Karpas-422 (cell line): ENCODE measurements around the gene IL1A. TPM values are rescaled to one million over a fixed set of nuclear protein-coding genes. Genes with fewer than 3 reads are reported as not detected.

ENCODE experiments used
- DNase-seq: peaks from one replicate; pipeline ENCODE4 v3.0.0-alpha.2; 2015
- H2AFZ ChIP-seq: fragments of 200-600 bp; sonication (generic); 2 replicates; pipeline ENCODE4 v1.6.1; 2014; ENCODE audit warnings: antibody characterized with exemption, low read length, mixed read lengths
- H3K27ac ChIP-seq: fragments of 200-600 bp; sonication (generic); 2 replicates; pipeline ENCODE4 v1.5.1; 2014; ENCODE audit warnings: mild to moderate bottlenecking, low read length, moderate library complexity
- H3K27me3 ChIP-seq: fragments of 200-600 bp; sonication (generic); 2 replicates; pipeline ENCODE4 v1.6.1; 2014; ENCODE audit warnings: low read length, mixed read lengths
- H3K36me3 ChIP-seq: fragments of 200-600 bp; sonication (generic); 2 replicates; pipeline ENCODE4 v1.6.1; 2014; ENCODE audit warnings: low read length, mixed read lengths; ENCODE audit not compliant: insufficient read depth
- H3K4me1 ChIP-seq: fragments of 200-600 bp; sonication (generic); 2 replicates; pipeline ENCODE4 v1.6.1; 2014; ENCODE audit warnings: mild to moderate bottlenecking, low read length, mixed read lengths
- H3K4me2 ChIP-seq: fragments of 200-600 bp; sonication (generic); 2 replicates; pipeline ENCODE4 v1.6.1; 2014; ENCODE audit warnings: low read length, low read depth, mild to moderate bottlenecking; ENCODE audit not compliant: poor library complexity, severe bottlenecking
- H3K4me3 ChIP-seq: fragments of 200-600 bp; sonication (generic); 2 replicates; pipeline ENCODE4 v1.5.1; 2014; ENCODE audit warnings: mild to moderate bottlenecking, antibody characterized with exemption, low read length, mixed read lengths
- H3K79me2 ChIP-seq: fragments of 200-600 bp; sonication (generic); 2 replicates; pipeline ENCODE4 v1.6.1; 2014; ENCODE audit warnings: mild to moderate bottlenecking, low read length, mixed read lengths
- H3K9ac ChIP-seq: fragments of 200-600 bp; sonication (generic); 2 replicates; pipeline ENCODE4 v1.6.0; 2014; ENCODE audit warnings: low read length
- H3K9me2 ChIP-seq: fragments of 200-600 bp; sonication (generic), shearing (Covaris generic); replicated peaks from 2 replicates; pipeline ENCODE4 v1.6.0; 2014; ENCODE audit warnings: mild to moderate bottlenecking, low read length, moderate library complexity; ENCODE audit not compliant: insufficient read depth
- H3K9me3 ChIP-seq: fragments of 300-700, 200-600 bp; sonication (generic); 2 replicates; pipeline ENCODE4 v1.6.1; 2014; ENCODE audit warnings: low read length, mixed read lengths
- H4K20me1 ChIP-seq: fragments of 200-600 bp; sonication (generic); 2 replicates; pipeline ENCODE4 v1.6.1; 2014; ENCODE audit warnings: mild to moderate bottlenecking, antibody characterized with exemption, low read length, low read depth; ENCODE audit not compliant: insufficient read depth
- total RNA-seq: library from RNA; depleted of rRNA; stranded (reverse); fragments of >200 nt; shearing (Covaris generic); gene quantifications from 2 replicates; pipeline ENCODE4 v1.2.3, GENCODE V29; 2014; ENCODE audit warnings: low replicate concordance

The IL1A gene
- total RNA-seq, 1 experiment from 2014 or later: 0.15 TPM

DNA sequence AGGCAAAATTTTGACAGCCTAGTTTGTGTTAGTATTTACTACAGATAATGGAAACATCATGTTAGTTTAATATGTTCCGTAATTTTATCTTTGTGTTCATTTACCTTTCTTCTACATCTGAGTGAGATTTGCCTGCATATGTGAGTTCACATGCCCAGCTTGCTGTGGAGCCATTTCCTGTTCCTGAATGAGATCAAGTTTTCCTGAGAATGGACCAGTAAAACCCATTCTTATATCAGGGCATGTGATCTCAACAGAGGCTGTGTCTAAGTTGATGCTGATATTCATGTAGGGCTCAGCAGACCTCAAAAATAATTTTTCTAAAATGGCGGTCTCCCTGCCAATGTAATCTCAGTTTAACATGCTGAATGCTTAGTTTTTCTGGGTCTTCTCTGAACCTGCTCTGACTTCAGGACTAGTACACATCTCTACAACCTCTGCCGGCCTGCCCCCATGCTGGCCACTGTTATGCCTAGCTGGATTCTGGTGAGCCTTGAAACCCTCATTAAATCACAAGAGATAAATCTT is 1.0 kb downstream of the IL1A start:
- H3K9me2 ChIP-seq: no peaks in the 10 kb centered on the region; the same call in 1 of the 2 replicates
- H3K79me2 ChIP-seq: no peaks in the 10 kb centered on the region
- peak overlapping the region; percentile 91 for H2AFZ ChIP-seq
- H3K4me2 ChIP-seq: peak overlapping the region; percentile 72
- H3K27me3 ChIP-seq: no peaks in the 10 kb centered on the region
- peak; percentile 55 for DNase-seq
- peak overlapping the region; percentile 83 for H3K27ac ChIP-seq
- H3K36me3 ChIP-seq: no peaks in the 10 kb centered on the region
- H3K9ac ChIP-seq: no peak overlapping the region
- peaks cover 33% of the 10 kb centered on the region for H3K4me1 ChIP-seq
- H4K20me1 ChIP-seq: no peaks in the 10 kb centered on the region
- peak overlapping the region; percentile 39; the same call in 1 of the 2 replicates for H3K4me3 ChIP-seq
- no peaks in the 10 kb centered on the region for H3K9me3 ChIP-seq

DNA sequence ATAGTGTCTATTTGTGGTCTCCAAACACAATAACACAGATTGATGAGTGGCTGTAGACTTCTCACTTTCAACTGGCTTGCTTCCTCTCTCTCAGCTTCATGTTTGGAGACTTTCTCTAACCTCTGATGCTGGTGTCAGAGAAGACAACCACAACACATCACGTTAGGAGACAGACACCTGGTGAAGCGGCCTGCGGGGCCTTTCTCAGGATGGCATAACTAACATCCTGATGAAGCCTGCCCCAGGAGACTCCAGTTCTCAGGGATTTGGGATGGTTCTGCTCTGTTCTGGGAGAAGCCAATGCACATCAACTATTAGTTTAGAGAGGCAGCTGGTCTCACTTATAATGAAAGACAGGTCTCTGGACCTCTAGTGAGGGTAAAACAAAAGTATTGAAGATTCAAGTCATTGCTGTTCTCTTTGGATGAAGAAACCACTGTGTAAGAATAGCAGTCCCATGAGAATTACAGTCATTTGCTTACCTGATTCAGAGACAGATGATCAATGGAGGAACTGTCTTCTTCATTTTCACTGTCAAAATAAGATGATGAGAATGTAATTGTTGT is 2.0 kb downstream of the IL1A start:
- H3K4me2 ChIP-seq: peak overlapping the region; percentile 72

DNA sequence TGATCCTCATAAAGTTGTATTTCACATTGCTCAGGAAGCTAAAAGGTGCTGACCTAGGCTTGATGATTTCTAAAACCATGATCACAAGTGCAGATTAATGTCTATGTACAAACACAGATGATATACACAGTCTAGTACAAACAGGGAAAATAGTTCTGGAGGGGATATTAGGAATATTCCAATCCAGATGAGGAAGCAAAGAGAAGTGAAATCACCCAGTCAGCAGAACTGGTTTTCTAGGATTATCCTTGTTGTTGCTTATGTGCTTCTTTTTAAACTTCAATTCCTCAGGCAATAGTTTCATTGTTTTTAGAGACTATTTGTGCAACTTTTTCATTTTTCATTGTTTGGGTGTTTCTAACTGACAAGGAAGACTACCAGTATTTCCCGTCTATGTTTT is 4.7 kb downstream of the IL1A start:
- no peaks in the 10 kb centered on the region for H4K20me1 ChIP-seq
- H3K79me2 ChIP-seq: no peaks in the 10 kb centered on the region
- H3K4me3 ChIP-seq: no peak overlapping the region
- no peaks in the 10 kb centered on the region; the same call in 1 of the 2 replicates for H3K9me2 ChIP-seq
- no peaks in the 10 kb centered on the region for H3K9me3 ChIP-seq
- DNase-seq: no peak
- H2AFZ ChIP-seq: no peak overlapping the region
- no peaks in the 10 kb centered on the region for H3K27me3 ChIP-seq
- H3K4me1 ChIP-seq: peaks cover 27% of the 10 kb centered on the region
- no peaks in the 10 kb centered on the region for H3K36me3 ChIP-seq
- H3K27ac ChIP-seq: no peak overlapping the region
- H3K9ac ChIP-seq: no peak overlapping the region
- H3K4me2 ChIP-seq: no peak overlapping the region

More for the DNA sequence above, 2.0 kb downstream of the IL1A start:
- H3K4me3 ChIP-seq: peak overlapping the region; percentile 39
- peaks cover 27% of the 10 kb centered on the region for H3K4me1 ChIP-seq
- no peaks in the 10 kb centered on the region for H3K79me2 ChIP-seq
- H3K9me3 ChIP-seq: no peaks in the 10 kb centered on the region
- H3K9ac ChIP-seq: peak overlapping the region; percentile 50
- no peaks in the 10 kb centered on the region for H3K27me3 ChIP-seq
- peak overlapping the region; percentile 83 for H3K27ac ChIP-seq
- no peaks in the 10 kb centered on the region for H3K36me3 ChIP-seq
- no peaks in the 10 kb centered on the region; the same call in 1 of the 2 replicates for H3K9me2 ChIP-seq
- H2AFZ ChIP-seq: peak overlapping the region; percentile 60; the same call in 1 of the 2 replicates
- peak; percentile 74 for DNase-seq
- no peaks in the 10 kb centered on the region for H4K20me1 ChIP-seq

DNA sequence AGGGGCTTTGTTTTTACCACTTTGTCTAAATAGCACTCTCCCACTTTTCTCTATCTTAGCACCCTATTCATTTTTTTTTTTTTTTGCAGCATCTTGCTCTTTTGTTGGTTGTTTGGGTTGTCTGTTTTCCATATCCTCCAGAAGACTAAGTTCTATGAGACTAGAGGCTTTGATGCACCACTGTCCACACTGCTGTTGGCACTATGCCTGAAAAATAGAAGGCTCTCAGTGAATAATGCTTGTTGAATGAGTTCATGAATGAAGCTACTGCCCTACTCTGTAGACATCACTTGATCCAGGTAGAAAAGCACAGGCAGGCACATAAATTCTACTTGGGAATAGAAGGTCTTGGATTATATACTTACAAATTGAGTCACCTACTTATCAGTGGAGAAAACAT is 7.3 kb downstream of the IL1A start:
- H3K4me1 ChIP-seq: peaks cover 10% of the 10 kb centered on the region
- H3K9me3 ChIP-seq: no peaks in the 10 kb centered on the region
- no peaks in the 10 kb centered on the region for H4K20me1 ChIP-seq
- no peaks in the 10 kb centered on the region; the same call in 1 of the 2 replicates for H3K9me2 ChIP-seq
- H3K4me3 ChIP-seq: no peak overlapping the region
- no peak overlapping the region for H3K9ac ChIP-seq
- H3K4me2 ChIP-seq: no peak overlapping the region
- H2AFZ ChIP-seq: no peak overlapping the region
- no peaks in the 10 kb centered on the region for H3K27me3 ChIP-seq
- DNase-seq: peak; percentile 31
- H3K79me2 ChIP-seq: no peaks in the 10 kb centered on the region
- no peak overlapping the region for H3K27ac ChIP-seq
- H3K36me3 ChIP-seq: no peaks in the 10 kb centered on the region

DNA sequence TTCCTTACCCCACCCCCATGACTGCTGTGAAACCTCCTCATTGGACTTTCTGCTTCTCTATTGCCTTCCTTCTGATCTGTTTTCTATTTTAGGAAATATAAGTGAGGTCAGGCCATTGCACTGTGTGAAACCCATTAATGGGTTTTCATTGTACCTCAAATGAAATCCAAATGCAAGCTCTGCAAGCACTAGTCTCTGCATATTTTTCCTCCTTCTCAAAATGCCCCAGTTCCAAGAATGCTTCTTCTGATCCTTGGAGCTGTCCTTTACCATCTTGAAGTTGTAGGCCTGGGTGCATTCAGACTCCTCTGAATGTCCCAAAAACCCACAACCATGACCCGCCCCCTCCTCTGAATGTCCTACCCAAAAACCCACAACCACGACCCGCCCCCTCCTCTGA is 8.2 kb downstream of the IL1A start:
- H3K36me3 ChIP-seq: no peaks in the 10 kb centered on the region
- no peaks in the 10 kb centered on the region for H4K20me1 ChIP-seq
- H2AFZ ChIP-seq: no peak overlapping the region
- H3K4me2 ChIP-seq: no peak overlapping the region
- H3K4me3 ChIP-seq: no peak overlapping the region
- H3K9me3 ChIP-seq: no peaks in the 10 kb centered on the region
- no peak overlapping the region for H3K27ac ChIP-seq
- no peaks in the 10 kb centered on the region for H3K27me3 ChIP-seq
- peak; percentile 2 for DNase-seq
- no peaks in the 10 kb centered on the region for H3K79me2 ChIP-seq
- peaks cover under 1% of the 10 kb centered on the region; the same call in 1 of the 2 replicates for H3K4me1 ChIP-seq
- H3K9me2 ChIP-seq: no peaks in the 10 kb centered on the region
- no peak overlapping the region for H3K9ac ChIP-seq

DNA sequence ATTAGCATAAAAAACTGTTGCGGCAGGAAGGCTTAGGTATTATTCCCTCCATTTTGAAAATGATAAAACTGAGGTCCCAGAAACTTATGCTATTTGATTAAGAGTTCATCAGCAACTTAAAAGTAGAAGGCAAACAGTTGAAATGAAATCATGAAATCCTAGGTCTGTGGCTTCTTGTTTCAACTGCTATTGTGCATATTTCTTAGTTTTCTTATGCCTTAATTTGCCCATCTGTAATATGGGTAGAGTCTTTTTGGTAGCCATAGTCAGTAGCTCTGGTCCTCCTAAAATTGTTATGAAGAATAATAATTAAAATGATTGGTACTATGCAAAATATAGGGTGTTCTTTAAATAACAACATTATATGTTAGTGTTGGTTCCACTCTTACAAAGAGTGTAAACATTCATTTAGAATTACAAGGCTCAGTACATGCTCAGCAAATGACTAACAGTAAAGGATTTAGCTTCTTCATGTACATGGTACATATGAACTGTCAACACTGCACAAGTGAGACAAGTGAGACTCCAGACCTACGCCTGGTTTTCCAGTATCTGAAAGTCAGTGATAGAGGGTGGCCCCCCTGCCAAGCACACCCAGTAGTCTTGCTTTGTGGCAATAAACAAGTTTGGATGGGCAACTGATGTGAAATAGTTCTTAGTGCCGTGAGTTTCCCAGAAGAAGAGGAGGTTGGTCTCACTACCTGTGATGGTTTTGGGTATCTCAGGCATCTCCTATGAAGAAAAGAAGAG is 9.6 kb downstream of the IL1A start:
- no peaks in the 10 kb centered on the region for H3K79me2 ChIP-seq
- H3K4me2 ChIP-seq: no peak overlapping the region
- H3K27ac ChIP-seq: no peak overlapping the region
- H3K9me3 ChIP-seq: no peaks in the 10 kb centered on the region
- H3K27me3 ChIP-seq: no peaks in the 10 kb centered on the region
- no peak overlapping the region for H3K4me3 ChIP-seq
- H3K4me1 ChIP-seq: peaks cover 3% of the 10 kb centered on the region
- H2AFZ ChIP-seq: no peak overlapping the region
- H3K9ac ChIP-seq: no peak overlapping the region
- no peaks in the 10 kb centered on the region for H3K9me2 ChIP-seq
- no peaks in the 10 kb centered on the region for H4K20me1 ChIP-seq
- no peaks in the 10 kb centered on the region for H3K36me3 ChIP-seq
- no peak for DNase-seq

DNA sequence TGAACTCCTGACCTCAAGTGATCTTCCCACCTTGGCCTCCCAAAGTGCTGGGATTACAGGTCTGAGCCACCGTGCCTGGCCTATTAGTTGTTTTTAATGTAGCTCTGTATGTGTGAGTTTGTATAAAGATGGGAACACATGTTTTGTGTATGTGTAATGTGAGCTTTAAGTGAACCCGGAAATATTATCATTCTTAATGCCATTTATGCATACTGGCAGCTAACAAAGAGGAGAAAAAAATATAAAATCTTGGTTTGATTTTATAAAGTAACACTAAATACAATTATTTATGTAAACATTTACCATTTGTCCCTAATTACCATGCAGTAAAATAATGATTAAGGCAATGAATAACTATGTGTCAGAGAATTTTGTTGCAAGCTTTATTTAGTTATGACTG is 10.7 kb downstream of the IL1A start:
- no peaks in the 10 kb centered on the region for H3K9me2 ChIP-seq
- peaks cover 4% of the 10 kb centered on the region for H3K4me1 ChIP-seq
- no peak overlapping the region for H3K4me3 ChIP-seq
- no peak overlapping the region for H3K27ac ChIP-seq
- H3K9me3 ChIP-seq: no peaks in the 10 kb centered on the region
- no peak overlapping the region for H3K4me2 ChIP-seq
- H3K27me3 ChIP-seq: no peaks in the 10 kb centered on the region
- H3K79me2 ChIP-seq: no peaks in the 10 kb centered on the region
- no peaks in the 10 kb centered on the region for H4K20me1 ChIP-seq
- no peak overlapping the region for H3K9ac ChIP-seq
- H3K36me3 ChIP-seq: no peaks in the 10 kb centered on the region
- DNase-seq: no peak
- no peak overlapping the region for H2AFZ ChIP-seq

DNA sequence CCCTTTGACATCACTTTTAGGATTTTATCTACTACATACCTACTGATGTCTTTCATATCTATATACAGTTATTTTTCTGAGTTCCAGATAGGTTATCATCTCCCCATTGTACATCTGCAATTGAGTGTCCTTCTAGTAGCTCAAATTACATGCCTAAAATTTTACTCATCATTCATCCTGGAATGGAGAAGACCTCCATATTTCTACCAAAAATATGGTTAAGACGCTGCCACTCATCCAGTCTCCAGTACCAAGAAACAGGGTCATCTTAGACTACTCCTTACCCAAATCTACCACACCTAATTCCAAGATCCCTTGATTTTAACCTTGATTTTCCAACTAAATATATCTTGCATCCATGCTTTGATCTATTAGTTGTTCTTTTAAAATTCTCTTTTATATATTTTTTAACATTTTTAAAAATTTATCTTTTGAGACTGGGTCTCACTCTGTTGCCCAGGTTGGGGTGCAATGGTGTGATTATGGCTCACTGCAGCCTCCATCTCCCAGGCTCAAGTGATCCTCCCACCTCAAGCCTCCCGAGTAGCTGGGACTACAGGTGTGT is 11.3 kb downstream of the IL1A start:
- Histone ChIP-seq H3K9ac (no peak overlapping the region), H3K4me2 (no peak overlapping the region), H3K79me2 (no peaks in the 10 kb centered on the region)

More for the DNA sequence above, 11.3 kb downstream of the IL1A start:
- Histone ChIP-seq H3K9me3 (no peaks in the 10 kb centered on the region), H3K4me1 (peaks cover 4% of the 10 kb centered on the region), H3K9me2 (no peaks in the 10 kb centered on the region), H3K4me3 (no peak overlapping the region), H3K27ac (no peak overlapping the region), H2AFZ (no peak overlapping the region), H3K36me3 (no peaks in the 10 kb centered on the region), H4K20me1 (no peaks in the 10 kb centered on the region), H3K27me3 (no peaks in the 10 kb centered on the region)
- no peak for DNase-seq
